Measurements from ENCODE around the gene ZFAND3.

The ZFAND3 gene, protein sequence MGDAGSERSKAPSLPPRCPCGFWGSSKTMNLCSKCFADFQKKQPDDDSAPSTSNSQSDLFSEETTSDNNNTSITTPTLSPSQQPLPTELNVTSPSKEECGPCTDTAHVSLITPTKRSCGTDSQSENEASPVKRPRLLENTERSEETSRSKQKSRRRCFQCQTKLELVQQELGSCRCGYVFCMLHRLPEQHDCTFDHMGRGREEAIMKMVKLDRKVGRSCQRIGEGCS

GRCh38 chr6:37819177-37819801 is at the start of gene ZFAND3:
ZFAND3 (plus strand) TSS chr6:37819727; CDS start chr6:37819946, 219 bp downstream.
- Histone ChIP-seq H3K27me3 (ENCODE audit: low read depth) (no peaks in the 10 kb centered on the region), H3K4me3 (peak within 1 kb of the TSS; percentile 94), H3K4me1 (peaks cover 44% of the 10 kb centered on the region), H3K36me3 (replicated peaks) (no peaks in the 10 kb centered on the region), H3K9me3 (no peaks in the 10 kb centered on the region)
- in situ Hi-C loops (cut with MboI; ENCODE audit: low sequenced_read_pairs) = no loop called here
- DNase-seq (ENCODE audit: low spot score in 2 of 2) = peak; percentile 91 to 97

GRCh38 chr6:37774028-37774680 is 45.4 kb upstream of the ZFAND3 start:
- Histone ChIP-seq H3K9me3 (peaks cover 2% of the 10 kb centered on the region; the same call in 1 of the 2 replicates), H3K36me3 (replicated peaks) (no peaks in the 10 kb centered on the region), H3K4me1 (no peaks in the 10 kb centered on the region), H3K4me3 (no peak overlapping the region), H3K27me3 (ENCODE audit: low read depth) (no peaks in the 10 kb centered on the region)
- in situ Hi-C loops (cut with MboI; ENCODE audit: low sequenced_read_pairs) = no loop called here
- no peak for DNase-seq (ENCODE audit: low spot score in 2 of 2)

DNA sequence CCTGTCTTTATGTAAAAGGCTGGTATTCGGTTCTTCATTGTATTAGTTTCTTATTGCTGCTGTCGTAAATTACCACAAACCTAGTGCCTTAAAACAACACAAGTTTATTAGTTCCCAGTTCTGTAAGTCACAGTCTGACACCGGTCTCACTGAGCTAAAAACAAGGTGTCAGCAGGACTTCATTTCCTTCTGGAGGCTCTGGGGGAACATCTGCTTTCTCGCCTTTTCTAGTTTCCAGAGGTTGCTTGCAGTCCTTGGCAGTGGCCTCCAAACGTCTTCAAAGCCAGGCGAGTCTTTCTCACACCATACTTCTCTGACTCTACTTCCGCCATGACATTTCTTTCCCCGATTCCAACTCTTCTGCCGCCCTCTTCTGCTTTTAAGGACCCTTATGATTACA is 43.0 kb upstream of the ZFAND3 start:
- Histone ChIP-seq H3K36me3 (replicated peaks) (no peaks in the 10 kb centered on the region), H3K9me3 (peaks cover 2% of the 10 kb centered on the region; the same call in 1 of the 2 replicates), H3K4me3 (no peak overlapping the region), H3K27me3 (ENCODE audit: low read depth) (no peaks in the 10 kb centered on the region), H3K4me1 (no peaks in the 10 kb centered on the region)
- DNase-seq (ENCODE audit: low spot score in 2 of 2) = no peak
- in situ Hi-C loops (cut with MboI; ENCODE audit: low sequenced_read_pairs) = no loop called here

DNA sequence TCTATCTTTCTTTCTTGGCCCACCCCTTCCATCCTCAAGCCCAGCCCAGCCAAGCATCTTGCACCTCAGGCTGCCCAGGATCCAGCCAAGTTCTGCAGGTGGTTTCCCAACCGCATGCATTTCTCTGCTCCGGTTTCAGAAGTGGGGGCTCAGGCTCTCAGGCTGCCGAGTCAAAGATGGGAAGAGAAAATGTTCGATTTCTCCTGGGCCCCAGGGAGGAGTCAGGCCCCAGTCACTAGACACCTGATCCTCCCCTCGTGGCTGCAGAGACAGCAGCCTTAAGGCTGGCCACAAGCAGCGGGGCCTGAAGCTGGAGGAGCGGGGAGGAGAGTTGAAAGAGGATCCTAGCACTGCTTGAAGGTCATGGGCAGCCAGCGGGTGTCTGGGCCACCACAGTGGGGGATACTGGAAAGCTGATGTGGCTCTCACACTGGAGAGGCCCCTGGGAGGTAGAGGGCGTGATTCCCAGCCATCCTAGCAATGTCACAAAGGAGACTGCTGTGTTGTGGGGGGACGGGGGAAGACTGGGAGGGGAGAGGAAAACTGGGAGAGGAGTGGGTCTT is 42.2 kb upstream of the ZFAND3 start:
- DNase-seq (ENCODE audit: low spot score in 2 of 2) = no peak
- in situ Hi-C loops (cut with MboI; ENCODE audit: low sequenced_read_pairs) = no loop called here
- H3K36me3 ChIP-seq (replicated peaks) = no peaks in the 10 kb centered on the region
- H3K4me3 ChIP-seq = no peak overlapping the region
- H3K4me1 ChIP-seq = no peaks in the 10 kb centered on the region
- peaks cover 2% of the 10 kb centered on the region; the same call in 1 of the 2 replicates for H3K9me3 ChIP-seq
- H3K27me3 ChIP-seq (ENCODE audit: low read depth) = no peaks in the 10 kb centered on the region

- Histone ChIP-seq H3K9me3 (no peaks in the 10 kb centered on the region), H3K36me3 (replicated peaks) (no peaks in the 10 kb centered on the region), H3K4me3 (no peak overlapping the region), H3K27me3 (ENCODE audit: low read depth) (no peaks in the 10 kb centered on the region; the same call in 1 of the 2 replicates), H3K4me1 (no peaks in the 10 kb centered on the region)
- in situ Hi-C loops (cut with MboI; ENCODE audit: low sequenced_read_pairs) = no loop called here
- no peak for DNase-seq (ENCODE audit: low spot score in 2 of 2)
Observed at GRCh38 chr6:37779111-37779800, 40.3 kb upstream of the ZFAND3 start.

DNA sequence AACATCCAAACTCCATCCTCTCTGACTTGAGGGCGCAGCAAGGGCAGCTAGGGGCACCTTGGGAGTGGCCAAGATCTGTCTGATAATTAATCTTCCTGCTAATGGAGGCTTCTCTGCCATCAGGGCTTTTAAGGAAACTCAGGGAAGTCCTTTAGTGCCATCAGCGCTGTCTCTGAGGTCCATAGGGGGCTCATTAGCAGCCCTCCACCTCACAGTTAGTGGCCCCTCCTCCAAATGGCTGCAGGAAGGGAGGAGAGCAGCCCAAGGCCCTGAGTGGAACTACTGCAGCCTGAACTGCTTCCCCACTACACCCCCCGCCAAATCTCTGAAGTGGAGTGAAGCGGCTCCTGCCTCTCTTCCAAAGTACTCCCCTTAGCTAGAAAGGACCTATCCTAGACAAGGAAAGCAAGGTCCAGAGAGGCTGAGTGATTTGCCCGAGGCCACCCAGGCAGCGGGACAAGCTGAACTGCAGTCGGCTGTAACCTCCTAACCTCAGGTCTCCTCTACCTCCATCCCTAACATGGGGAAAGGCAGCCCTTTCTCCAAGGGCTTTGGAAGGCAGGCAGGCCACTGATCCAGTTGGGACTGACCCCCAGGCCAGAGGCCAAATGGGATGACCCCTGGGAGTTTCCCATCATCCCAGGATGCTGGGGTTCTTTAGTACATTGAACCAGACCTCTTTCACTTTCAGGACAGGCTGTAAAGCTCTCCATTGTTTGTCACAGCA is 39.5 kb upstream of the ZFAND3 start:
- H3K27me3 ChIP-seq (ENCODE audit: low read depth) = peaks cover 3% of the 10 kb centered on the region; the same call in 1 of the 2 replicates
- H3K36me3 ChIP-seq (replicated peaks) = no peaks in the 10 kb centered on the region
- H3K4me1 ChIP-seq = no peaks in the 10 kb centered on the region
- no peaks in the 10 kb centered on the region for H3K9me3 ChIP-seq
- in situ Hi-C loops (cut with MboI; ENCODE audit: low sequenced_read_pairs) = no loop called here
- H3K4me3 ChIP-seq = no peak overlapping the region
- DNase-seq (ENCODE audit: low spot score in 2 of 2) = no peak

- Histone ChIP-seq H3K27me3 (ENCODE audit: low read depth) (peaks cover 3% of the 10 kb centered on the region; the same call in 1 of the 2 replicates), H3K9me3 (no peaks in the 10 kb centered on the region), H3K36me3 (replicated peaks) (no peaks in the 10 kb centered on the region), H3K4me1 (no peaks in the 10 kb centered on the region), H3K4me3 (no peak overlapping the region)
- no peak for DNase-seq (ENCODE audit: low spot score in 2 of 2)
- in situ Hi-C loops (cut with MboI; ENCODE audit: low sequenced_read_pairs) = no loop called here
Observed at GRCh38 chr6:37781788-37782187, 37.7 kb upstream of the ZFAND3 start.

DNA sequence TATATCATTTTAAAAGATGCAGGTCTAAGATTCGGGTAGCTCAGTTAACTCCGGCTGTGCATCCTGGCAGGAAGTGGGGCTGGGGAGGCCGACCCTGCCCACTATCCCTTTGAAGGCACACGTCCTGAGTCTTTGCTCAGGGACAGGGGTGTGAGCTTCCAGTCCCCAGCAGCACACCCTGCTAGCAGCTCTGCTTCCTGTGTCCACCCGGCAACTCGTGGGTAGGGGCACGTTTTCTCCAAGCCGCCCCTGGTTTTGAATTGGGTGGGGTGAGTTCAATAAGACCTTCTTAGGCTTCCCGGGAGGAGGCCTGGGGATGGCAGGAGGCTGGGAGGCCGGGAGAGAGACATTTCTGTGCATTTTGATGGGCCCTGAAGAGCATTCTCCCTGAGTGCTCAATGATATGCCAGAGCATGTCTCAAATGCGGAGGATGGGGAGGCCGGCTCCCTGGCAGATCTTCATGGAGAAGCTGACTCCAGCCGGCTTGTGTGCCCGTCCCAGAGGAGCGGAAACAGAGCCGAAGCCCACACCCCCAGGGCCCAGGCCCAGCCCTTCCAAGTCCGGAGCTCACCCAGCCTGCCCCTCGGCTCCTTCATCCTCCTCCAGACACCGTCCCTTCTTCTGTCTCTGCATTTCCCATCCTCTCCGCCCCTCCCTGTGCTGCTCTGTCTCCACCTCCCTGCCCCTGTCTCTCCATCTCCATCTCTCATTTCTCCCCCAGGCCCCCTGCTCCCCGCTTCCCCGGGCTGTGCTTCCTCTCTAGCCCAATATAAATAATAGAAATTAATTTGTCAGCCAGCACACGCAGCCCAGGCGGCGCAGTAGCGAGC is 36.3 kb upstream of the ZFAND3 start:
- H3K4me1 ChIP-seq = no peaks in the 10 kb centered on the region
- H3K9me3 ChIP-seq = no peaks in the 10 kb centered on the region
- no peak overlapping the region for H3K4me3 ChIP-seq
- no peak for DNase-seq (ENCODE audit: low spot score in 2 of 2)
- in situ Hi-C loops (cut with MboI; ENCODE audit: low sequenced_read_pairs) = no loop called here
- peaks cover 3% of the 10 kb centered on the region; the same call in 1 of the 2 replicates for H3K27me3 ChIP-seq (ENCODE audit: low read depth)
- H3K36me3 ChIP-seq (replicated peaks) = no peaks in the 10 kb centered on the region

DNA sequence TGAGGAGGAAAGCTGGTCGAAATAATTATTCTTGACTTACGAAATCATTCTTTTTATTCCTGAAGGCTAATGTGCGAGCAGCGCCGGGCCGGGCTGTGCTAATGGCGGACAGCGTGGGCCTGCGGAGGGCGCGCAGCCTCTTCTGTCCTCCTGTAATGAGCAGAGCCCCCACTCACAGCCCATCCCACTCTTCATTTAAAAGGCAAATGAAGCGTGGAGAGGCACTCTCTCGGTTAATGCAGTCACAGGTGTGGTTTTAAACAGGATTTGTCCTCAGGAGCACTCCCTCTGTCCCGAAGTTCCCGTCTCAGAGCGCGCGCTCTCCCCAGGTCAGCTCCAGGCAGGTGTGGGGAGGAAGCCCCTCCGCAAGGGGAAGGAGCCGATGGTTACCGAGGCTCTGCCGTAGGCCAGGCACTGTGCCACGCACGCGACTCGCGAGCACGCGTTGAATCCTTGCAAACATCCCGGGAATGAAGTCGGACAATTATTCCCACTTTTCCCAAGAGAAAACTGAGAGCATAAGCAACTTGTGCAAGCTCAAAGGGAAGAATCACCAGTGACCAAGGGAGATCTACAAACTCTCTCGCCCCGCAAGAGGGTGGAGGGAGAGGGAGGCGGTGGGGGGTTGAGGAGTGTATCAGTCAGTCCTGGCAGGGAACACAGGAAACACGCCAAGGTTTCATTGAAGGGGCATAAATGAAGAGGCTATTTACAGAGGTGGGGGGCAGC is 35.5 kb upstream of the ZFAND3 start:
- DNase-seq (ENCODE audit: low spot score in 2 of 2) = no peak
- Histone ChIP-seq H3K9me3 (no peaks in the 10 kb centered on the region), H3K27me3 (ENCODE audit: low read depth) (peaks cover 3% of the 10 kb centered on the region; the same call in 1 of the 2 replicates), H3K4me3 (no peak overlapping the region), H3K36me3 (replicated peaks) (no peaks in the 10 kb centered on the region), H3K4me1 (no peaks in the 10 kb centered on the region)
- in situ Hi-C loops (cut with MboI; ENCODE audit: low sequenced_read_pairs) = no loop called here

DNA sequence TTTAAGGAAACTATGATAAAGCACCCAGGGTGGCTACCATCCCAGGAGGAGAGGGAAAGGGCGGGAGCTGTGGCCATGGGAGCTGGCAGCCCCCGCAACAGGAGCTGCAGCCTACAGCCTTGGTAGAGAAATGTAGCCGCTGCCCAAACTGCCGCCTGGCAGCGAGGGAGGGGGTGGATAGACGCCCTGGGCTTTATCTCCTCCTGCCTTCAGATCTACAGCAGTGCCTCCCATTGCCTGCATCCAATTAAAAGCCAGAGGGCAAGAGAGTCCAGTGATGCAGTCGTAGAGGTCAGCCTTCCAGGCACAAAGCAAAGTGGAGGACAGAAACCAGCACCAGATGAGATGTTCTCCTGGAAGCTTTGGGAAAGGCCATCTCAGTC is 35.0 kb upstream of the ZFAND3 start:
- Histone ChIP-seq H3K27me3 (ENCODE audit: low read depth) (peaks cover 3% of the 10 kb centered on the region; the same call in 1 of the 2 replicates), H3K9me3 (no peaks in the 10 kb centered on the region), H3K36me3 (replicated peaks) (no peaks in the 10 kb centered on the region), H3K4me3 (no peak overlapping the region), H3K4me1 (no peaks in the 10 kb centered on the region)
- no peak for DNase-seq (ENCODE audit: low spot score in 2 of 2)
- in situ Hi-C loops (cut with MboI; ENCODE audit: low sequenced_read_pairs) = no loop called here

GRCh38 chr6:37785002-37785662 is 34.4 kb upstream of the ZFAND3 start:
- no peaks in the 10 kb centered on the region for H3K4me1 ChIP-seq
- in situ Hi-C loops (cut with MboI; ENCODE audit: low sequenced_read_pairs) = no loop called here
- H3K4me3 ChIP-seq = no peak overlapping the region
- DNase-seq (ENCODE audit: low spot score in 2 of 2) = no peak
- H3K9me3 ChIP-seq = no peaks in the 10 kb centered on the region
- peaks cover 3% of the 10 kb centered on the region; the same call in 1 of the 2 replicates for H3K27me3 ChIP-seq (ENCODE audit: low read depth)
- no peaks in the 10 kb centered on the region for H3K36me3 ChIP-seq (replicated peaks)
